SU-DHL-6 (cell line): Measurements from ENCODE around the gene PCBP1.

ENCODE experiments used
- H2AFZ ChIP-seq: fragments of 200-600 bp; sonication (generic); 2 replicates; pipeline ENCODE4 v1.6.1; 2014; ENCODE audit warnings: low read depth, mild to moderate bottlenecking, moderate library complexity, mixed read lengths, antibody characterized with exemption, low read length; ENCODE audit not compliant: severe bottlenecking
- H3F3A ChIP-seq: fragments of 200-600 bp; shearing (Covaris generic); 2 replicates; pipeline ENCODE4 v1.6.0; 2016; ENCODE audit warnings: antibody characterized with exemption, mild to moderate bottlenecking; ENCODE audit not compliant: insufficient read depth
- H3K27ac ChIP-seq: fragments of 200-600 bp; sonication (generic); 2 replicates; pipeline ENCODE4 v1.5.1; 2016; ENCODE audit warnings: low read depth, mild to moderate bottlenecking, low read length, moderate library complexity, mixed read lengths
- H3K27me3 ChIP-seq: fragments of 200-600 bp; sonication (generic), shearing (Covaris generic); 2 replicates; pipeline ENCODE4 v1.6.0; 2014; ENCODE audit warnings: mild to moderate bottlenecking, low read length
- H3K36me3 ChIP-seq: fragments of 200-600 bp; sonication (generic); 2 replicates; pipeline ENCODE4 v1.6.1; 2014; ENCODE audit warnings: mild to moderate bottlenecking, low read length, mixed read lengths
- H3K4me2 ChIP-seq: fragments of 300-600, 200-600 bp; shearing (Covaris generic), sonication (generic); 2 replicates; pipeline ENCODE4 v1.6.0; 2014; ENCODE audit warnings: low read length, low read depth, mild to moderate bottlenecking; ENCODE audit not compliant: poor library complexity, severe bottlenecking
- H3K4me3 ChIP-seq: fragments of 200-600 bp; sonication (generic); 2 replicates; pipeline ENCODE4 v1.5.1; 2014; ENCODE audit warnings: antibody characterized with exemption, low read length, mild to moderate bottlenecking, mixed read lengths; ENCODE audit not compliant: insufficient read depth, poor library complexity, severe bottlenecking
- H3K79me2 ChIP-seq: fragments of 200-600 bp; sonication (generic); 2 replicates; pipeline ENCODE4 v1.6.1; 2014; ENCODE audit warnings: mild to moderate bottlenecking, low read length, moderate library complexity; ENCODE audit not compliant: insufficient read depth
- H3K9ac ChIP-seq: fragments of 200-600 bp; sonication (generic); 2 replicates; pipeline ENCODE4 v1.7.0; 2014; ENCODE audit warnings: mild to moderate bottlenecking, low read length
- H3K9me2 ChIP-seq: fragments of 200-600 bp; sonication (generic); replicated peaks from 2 replicates; pipeline ENCODE4 v1.6.1; 2014; ENCODE audit warnings: low read length; ENCODE audit not compliant: insufficient read depth
- H3K9me3 ChIP-seq: fragments of 200-600 bp; sonication (generic); 2 replicates; pipeline ENCODE4 v1.6.1; 2014; ENCODE audit warnings: low read length, mixed read lengths; ENCODE audit not compliant: insufficient read depth
- H4K20me1 ChIP-seq: fragments of 200-600 bp; sonication (generic); 2 replicates; pipeline ENCODE4 v1.6.1; 2014; ENCODE audit warnings: low read depth, mild to moderate bottlenecking, antibody characterized with exemption, low read length, moderate library complexity, mixed read lengths
- EZH2phosphoT487 ChIP-seq: fragments of 200-600 bp; sonication (generic), shearing (Covaris generic); conservative IDR thresholded peaks from 2 replicates; pipeline ENCODE4 v1.6.1; 2018; ENCODE audit warnings: mild to moderate bottlenecking, antibody characterized with exemption, low read length, moderate library complexity, mixed read lengths
- TF ChIP-seq, protein P1 (sequence below): fragments of 200-600 bp; sonication (generic); IDR thresholded peaks from one replicate; pipeline ENCODE4 v1.5.1; 2017; ENCODE audit warnings: antibody characterized with exemption, mild to moderate bottlenecking, low read length, moderate library complexity; ENCODE audit not compliant: insufficient read depth, poor library complexity, severe bottlenecking

The PCBP1 gene

DNA sequence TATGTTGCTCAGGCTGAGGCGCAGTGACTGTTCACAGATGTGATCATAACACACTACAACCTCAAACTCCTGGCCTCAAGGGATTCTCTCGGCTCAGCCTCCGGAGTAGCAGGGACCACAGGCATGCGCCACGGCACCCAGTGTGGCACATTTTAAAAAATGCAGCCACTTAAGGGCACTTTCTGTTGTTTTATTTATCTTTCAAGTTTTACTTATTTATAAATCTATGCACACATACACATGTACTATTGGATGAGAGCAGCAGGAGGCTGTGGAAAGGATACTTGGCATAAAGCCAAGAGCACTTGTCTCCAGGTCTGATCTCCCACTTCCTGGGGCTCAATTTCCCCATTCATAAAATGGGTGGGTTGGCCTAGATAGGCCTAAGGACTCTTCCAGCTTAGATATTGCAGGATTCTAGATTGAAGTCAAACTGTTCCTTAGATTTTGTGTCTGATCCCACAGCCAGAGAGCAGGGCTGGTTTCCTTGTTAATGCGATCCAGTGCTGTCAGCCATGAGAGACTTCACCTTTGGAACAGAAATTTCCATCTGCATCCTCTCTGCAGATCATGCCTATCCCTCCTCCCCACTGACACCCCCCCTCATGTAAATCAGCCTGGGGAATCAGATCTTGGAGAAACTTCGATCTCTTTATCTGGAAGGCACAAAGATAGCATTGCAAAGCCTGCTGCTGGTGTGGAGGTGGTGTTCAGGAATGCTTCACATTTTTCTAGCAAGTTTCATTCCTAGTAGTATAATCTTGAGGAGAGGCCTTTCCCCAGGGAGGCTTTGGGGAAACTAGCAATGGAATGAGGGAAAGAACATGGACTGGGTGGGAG, 24.7 kb downstream of the PCBP1 start:
- Histone ChIP-seq H3K27ac (no peak overlapping the region), H3K9ac (no peak overlapping the region), H3K4me3 (no peak overlapping the region), H3K27me3 (no peaks in the 10 kb centered on the region), H3K9me3 (no peaks in the 10 kb centered on the region), H3K79me2 (no peaks in the 10 kb centered on the region), H2AFZ (no peak overlapping the region), H3K9me2 (no peaks in the 10 kb centered on the region), H3K36me3 (no peaks in the 10 kb centered on the region), H4K20me1 (no peaks in the 10 kb centered on the region), H3F3A (peaks cover 20% of the 10 kb centered on the region), H3K4me2 (no peak overlapping the region)
- TF ChIP-seq, protein P1, sequence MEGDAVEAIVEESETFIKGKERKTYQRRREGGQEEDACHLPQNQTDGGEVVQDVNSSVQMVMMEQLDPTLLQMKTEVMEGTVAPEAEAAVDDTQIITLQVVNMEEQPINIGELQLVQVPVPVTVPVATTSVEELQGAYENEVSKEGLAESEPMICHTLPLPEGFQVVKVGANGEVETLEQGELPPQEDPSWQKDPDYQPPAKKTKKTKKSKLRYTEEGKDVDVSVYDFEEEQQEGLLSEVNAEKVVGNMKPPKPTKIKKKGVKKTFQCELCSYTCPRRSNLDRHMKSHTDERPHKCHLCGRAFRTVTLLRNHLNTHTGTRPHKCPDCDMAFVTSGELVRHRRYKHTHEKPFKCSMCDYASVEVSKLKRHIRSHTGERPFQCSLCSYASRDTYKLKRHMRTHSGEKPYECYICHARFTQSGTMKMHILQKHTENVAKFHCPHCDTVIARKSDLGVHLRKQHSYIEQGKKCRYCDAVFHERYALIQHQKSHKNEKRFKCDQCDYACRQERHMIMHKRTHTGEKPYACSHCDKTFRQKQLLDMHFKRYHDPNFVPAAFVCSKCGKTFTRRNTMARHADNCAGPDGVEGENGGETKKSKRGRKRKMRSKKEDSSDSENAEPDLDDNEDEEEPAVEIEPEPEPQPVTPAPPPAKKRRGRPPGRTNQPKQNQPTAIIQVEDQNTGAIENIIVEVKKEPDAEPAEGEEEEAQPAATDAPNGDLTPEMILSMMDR: no peak

DNA sequence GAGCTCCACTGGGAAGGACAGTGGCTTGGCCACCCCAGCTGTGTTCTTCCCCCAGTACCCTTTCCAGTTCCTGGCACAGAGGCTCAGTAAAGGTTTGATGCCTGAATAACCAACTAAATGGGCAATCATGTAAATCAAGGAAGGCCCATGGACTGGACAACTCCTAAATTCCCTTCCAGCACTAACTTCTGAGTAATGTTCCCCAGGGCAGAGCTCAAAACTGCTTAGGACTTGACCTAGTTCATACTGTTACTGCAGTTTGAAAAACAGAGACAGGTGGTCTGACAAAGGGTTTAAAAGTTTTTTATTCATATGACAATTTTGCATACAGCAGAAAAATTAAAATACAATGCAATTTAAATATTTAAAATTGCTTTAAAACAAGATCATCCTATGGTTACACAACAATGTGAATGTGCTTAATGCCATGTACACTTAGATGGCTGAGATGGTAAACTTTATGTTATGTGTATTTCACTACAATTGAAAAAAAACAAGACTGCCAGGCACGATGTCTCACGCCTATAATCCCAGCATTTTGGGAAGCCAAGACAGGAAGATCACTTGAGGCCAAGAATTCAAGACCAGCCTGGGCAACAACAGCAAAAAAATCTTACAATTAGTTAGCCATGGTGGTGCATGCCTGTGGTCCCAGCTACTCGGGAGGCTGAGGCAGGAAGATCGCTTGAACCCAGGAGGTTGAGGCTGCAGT, 26.2 kb downstream of the PCBP1 start:
- Histone ChIP-seq H3K4me3 (no peak overlapping the region), H4K20me1 (no peaks in the 10 kb centered on the region), H3K36me3 (no peaks in the 10 kb centered on the region), H3K9me2 (no peaks in the 10 kb centered on the region), H2AFZ (no peak overlapping the region), H3K4me2 (no peak overlapping the region), H3K9ac (no peak overlapping the region), H3K79me2 (no peaks in the 10 kb centered on the region), H3K27me3 (no peaks in the 10 kb centered on the region), H3F3A (peaks cover 10% of the 10 kb centered on the region; the same call in 1 of the 2 replicates), H3K27ac (no peak overlapping the region), H3K9me3 (no peaks in the 10 kb centered on the region)
- TF ChIP-seq EZH2phosphoT487: no peak
- TF ChIP-seq, protein P1: no peak

DNA sequence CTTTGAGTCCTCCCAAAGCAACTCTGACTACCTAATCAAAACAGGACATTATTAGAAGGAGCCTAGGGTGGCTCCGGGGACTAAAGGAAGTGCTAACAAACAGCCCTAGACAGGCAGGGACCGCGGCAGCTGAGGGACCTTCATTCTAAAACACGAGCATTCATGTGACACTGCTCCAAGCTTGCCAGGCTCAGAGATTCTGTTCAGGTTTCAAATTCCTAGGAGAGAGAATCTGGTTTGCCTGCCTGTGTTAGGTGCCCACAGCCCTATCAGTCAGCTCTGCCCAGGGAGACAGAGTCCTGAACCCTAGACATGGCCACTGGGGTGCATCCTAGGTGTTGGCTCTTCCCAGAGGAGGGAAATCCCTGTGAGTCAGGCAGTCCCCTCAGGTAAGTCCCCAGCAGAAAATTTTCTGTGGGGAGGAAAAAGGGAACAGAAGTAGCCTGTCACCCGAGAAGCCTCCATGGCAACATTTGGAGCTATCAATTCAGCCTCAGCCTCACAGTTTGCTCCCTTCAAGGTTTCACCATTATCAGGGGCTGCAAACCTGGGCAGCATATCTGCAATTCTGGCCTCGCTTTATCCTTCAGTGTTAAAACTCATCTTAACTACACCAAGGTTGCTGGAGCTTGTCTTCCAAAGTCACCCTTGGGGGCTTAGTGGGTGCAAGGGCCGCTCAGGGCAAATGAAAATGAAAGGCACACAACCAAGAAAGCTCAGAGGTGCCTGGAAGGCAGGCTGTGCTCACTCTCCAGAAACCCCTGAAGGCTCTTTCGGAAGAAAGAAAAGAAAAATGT, 28.6 kb downstream of the PCBP1 start:
- Histone ChIP-seq H4K20me1 (no peaks in the 10 kb centered on the region), H3F3A (peaks cover 17% of the 10 kb centered on the region; the same call in 1 of the 2 replicates), H2AFZ (no peak overlapping the region), H3K4me2 (no peak overlapping the region), H3K27me3 (no peaks in the 10 kb centered on the region), H3K9me3 (no peaks in the 10 kb centered on the region), H3K27ac (no peak overlapping the region), H3K9ac (no peak overlapping the region), H3K79me2 (no peaks in the 10 kb centered on the region), H3K4me3 (no peak overlapping the region), H3K36me3 (no peaks in the 10 kb centered on the region), H3K9me2 (no peaks in the 10 kb centered on the region)
- TF ChIP-seq, protein P1: no peak
- no peak for TF ChIP-seq EZH2phosphoT487
